RPMI7951 (cell line): ENCODE measurements around the gene NDUFC1. TPM values are rescaled to one million over a fixed set of nuclear protein-coding genes. Genes with fewer than 3 reads are reported as not detected.
"Not testable (repeated sequence)": the region's sequence is repeated elsewhere in the genome, so short reads cannot be mapped to it uniquely, and the experiment has no call there.

Source experiments
- DNase-seq: peaks from one replicate; pipeline ENCODE4 v3.0.0-alpha.2; 2012; ENCODE audit warnings: low read depth
- total RNA-seq: library from RNA; depleted of rRNA; stranded (reverse); fragments of >200 nt; shearing (Covaris generic); gene quantifications from 2 replicates; pipeline ENCODE4 v1.2.3, GENCODE V29; 2014; rRNA removed

Gene NDUFC1
- 78.8 and 84.2 TPM in 2 replicates for total RNA-seq

- peak; percentile 38 for DNase-seq
Measured at GRCh38 chr4:139301821-139302611, at the start of gene NDUFC1. Gene NDUFC1 (minus strand): TSS chr4:139302477. CDS start chr4:139295798, 6,679 bp downstream.

GRCh38 chr4:139337612-139338011 is 35.3 kb upstream of the NDUFC1 start:
- DNase-seq, result no peak

- DNase-seq, result no peak
Measured at GRCh38 chr4:139333046-139333445, 30.8 kb upstream of the NDUFC1 start.

GRCh38 chr4:139331185-139331584 is 28.9 kb upstream of the NDUFC1 start:
- DNase-seq, result no peak

GRCh38 chr4:139330283-139330682 is 28.0 kb upstream of the NDUFC1 start:
- no peak for DNase-seq

- DNase-seq, result no peak
Measured at GRCh38 chr4:139329665-139330200, 27.5 kb upstream of the NDUFC1 start.

GRCh38 chr4:139324620-139325019 is 22.3 kb upstream of the NDUFC1 start:
- DNase-seq, result no peak

GRCh38 chr4:139322541-139322940 is 20.3 kb upstream of the NDUFC1 start:
- not testable (repeated sequence) for DNase-seq

GRCh38 chr4:139322070-139322469 is 19.8 kb upstream of the NDUFC1 start:
- DNase-seq, result not testable (repeated sequence)

GRCh38 chr4:139319571-139319970 is 17.3 kb upstream of the NDUFC1 start:
- DNase-seq, result no peak

- no peak for DNase-seq
Measured at GRCh38 chr4:139317635-139318034, 15.4 kb upstream of the NDUFC1 start.

GRCh38 chr4:139316733-139317132 is 14.5 kb upstream of the NDUFC1 start:
- DNase-seq, result no peak

- DNase-seq, result no peak
Measured at GRCh38 chr4:139315221-139315675, 13.0 kb upstream of the NDUFC1 start.

GRCh38 chr4:139314047-139314800 is 11.9 kb upstream of the NDUFC1 start:
- no peak for DNase-seq

GRCh38 chr4:139313414-139313813 is 11.1 kb upstream of the NDUFC1 start:
- not testable (repeated sequence) for DNase-seq

- DNase-seq, result no peak
Measured at GRCh38 chr4:139312552-139313332, 10.5 kb upstream of the NDUFC1 start.

- no peak for DNase-seq
Measured at GRCh38 chr4:139311909-139312308, 9.6 kb upstream of the NDUFC1 start.

- no peak for DNase-seq
Measured at GRCh38 chr4:139304920-139305319, 2.6 kb upstream of the NDUFC1 start.

- DNase-seq, result peak; percentile 95
Measured at GRCh38 chr4:139301113-139301820, 1.0 kb downstream of the NDUFC1 start, which contains the start of gene NAA15. Gene NAA15 (plus strand): TSS chr4:139301505. CDS start chr4:139301778, 273 bp downstream.

GRCh38 chr4:139300431-139301112 is 1.7 kb downstream of the NDUFC1 start:
- DNase-seq, result peak; percentile 56
